Activated CD8-positive, alpha-beta memory T cell treated with anti-CD3 and anti-CD28 coated beads, Interleukin-2, amount 50 U/mL, for 48 hours (primary cell): Measurements from ENCODE around the gene RAB11FIP2.

Experiments
- DNase-seq: peaks from one replicate; pipeline ENCODE4 v3.0.0-alpha.2; 2020

The RAB11FIP2 gene

DNA sequence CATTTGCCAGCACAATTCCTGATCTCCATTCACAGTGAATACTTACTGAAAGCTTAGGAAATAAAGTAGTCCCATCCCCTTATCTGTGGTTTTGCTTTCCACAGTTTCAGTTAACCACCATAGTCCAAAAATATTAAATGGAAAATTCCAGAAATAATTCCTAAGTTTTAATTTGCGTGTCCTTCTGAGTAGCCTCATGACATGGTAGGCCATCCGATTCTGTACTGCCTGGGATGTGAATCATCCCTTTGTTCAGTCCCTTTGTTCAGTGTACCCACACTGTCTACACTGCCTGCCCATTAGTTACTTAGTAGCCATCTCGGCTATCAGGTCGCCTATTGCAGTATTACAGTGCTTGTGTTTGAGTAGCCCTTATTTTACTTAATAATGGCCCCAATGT is 14.2 kb downstream of the RAB11FIP2 start:
- no peak for DNase-seq

DNA sequence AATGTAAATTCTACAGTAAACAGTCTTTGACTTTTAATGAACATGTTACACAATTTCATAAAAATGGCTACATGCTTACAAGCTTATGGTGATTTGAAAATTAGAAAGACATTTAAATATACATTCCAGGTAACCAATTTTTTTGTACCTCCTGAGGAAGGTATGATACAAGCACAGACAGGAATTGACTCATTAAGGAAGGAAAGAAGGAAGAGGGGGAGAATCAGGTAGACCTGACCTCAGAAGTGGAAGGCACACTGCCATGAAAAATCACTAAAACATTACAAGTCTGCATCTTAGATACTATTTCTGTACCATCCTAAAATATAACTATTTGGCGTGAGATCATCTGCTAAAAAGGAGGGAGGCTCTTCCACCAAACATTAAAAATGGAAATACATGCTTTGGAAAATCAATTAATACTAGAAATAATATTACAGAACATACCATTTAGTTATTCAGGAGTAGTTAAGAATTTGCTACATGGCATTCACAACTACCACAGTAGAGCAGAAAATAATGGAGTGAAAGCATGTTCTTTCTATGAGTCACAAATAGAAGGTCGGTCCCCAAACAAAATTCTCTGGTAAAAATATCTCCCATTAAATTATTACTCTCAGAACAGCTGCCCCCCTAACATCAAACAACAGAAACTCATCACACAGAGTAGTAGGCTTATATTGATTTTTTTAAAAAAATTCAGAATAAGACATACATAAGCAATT is 15.2 kb downstream of the RAB11FIP2 start:
- no peak for DNase-seq

GRCh38 chr10:118028619-118029018 is 18.1 kb downstream of the RAB11FIP2 start:
- no peak for DNase-seq

- DNase-seq, result no peak
Observed at GRCh38 chr10:118027397-118027796, 19.3 kb downstream of the RAB11FIP2 start.

DNA sequence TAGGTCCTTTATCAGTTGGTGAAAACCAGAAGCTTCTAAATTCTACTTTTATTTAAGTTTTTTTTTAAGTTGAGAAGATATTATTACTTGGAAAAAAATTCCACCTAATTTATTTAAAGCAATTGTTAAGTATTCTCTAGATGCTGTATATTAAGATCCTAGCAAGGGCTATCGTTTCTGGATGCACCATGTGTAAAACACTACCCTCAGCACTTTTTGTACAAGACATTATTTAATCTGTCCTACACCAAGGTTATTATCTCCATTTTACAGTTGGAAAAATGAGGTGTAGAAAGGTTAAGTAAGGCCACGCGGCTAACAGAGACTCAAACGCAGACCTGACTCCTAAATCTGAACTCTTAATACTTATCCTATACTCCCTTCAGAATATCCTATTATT is 19.8 kb downstream of the RAB11FIP2 start:
- DNase-seq, result no peak

GRCh38 chr10:118020365-118020764 is 26.4 kb downstream of the RAB11FIP2 start:
- no peak for DNase-seq

- no peak for DNase-seq
Observed at GRCh38 chr10:118017850-118018249, 28.9 kb downstream of the RAB11FIP2 start.

DNA sequence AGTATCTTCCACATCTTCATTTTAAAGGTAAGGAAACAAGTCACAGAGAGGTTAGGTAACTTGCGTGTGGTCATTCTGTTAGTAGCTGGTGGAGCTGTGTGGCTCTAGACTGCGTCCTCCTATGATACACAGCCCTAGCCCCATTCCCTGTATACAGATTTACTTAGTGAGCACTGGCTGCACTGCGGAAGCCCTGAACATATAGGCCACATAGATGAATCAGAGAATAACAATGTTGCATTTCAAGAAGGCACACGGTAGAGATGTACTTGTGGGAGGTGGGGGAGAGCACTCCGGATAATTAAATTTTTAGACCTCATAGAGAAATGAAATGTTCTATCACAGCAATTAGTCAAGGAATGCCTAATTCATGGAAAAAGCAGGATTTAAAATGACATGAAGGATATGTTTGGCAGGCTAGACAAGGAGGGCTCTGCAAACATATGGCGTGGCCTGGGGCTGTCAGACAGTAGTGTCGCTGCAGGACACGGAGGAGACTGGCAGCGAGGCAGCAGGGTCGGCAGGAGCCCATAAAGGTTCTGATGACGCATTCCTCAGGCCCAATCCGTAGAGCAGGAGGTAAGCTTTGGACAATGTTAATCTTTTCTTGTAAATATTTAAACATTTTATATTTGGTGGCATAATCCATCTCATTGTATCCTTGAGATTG is 29.5 kb downstream of the RAB11FIP2 start:
- no peak for DNase-seq

GRCh38 chr10:118012952-118013525 is 33.7 kb downstream of the RAB11FIP2 start:
- DNase-seq, result no peak

GRCh38 chr10:118007773-118008172 is 39.0 kb downstream of the RAB11FIP2 start:
- no peak for DNase-seq

- no peak for DNase-seq
Observed at GRCh38 chr10:118003126-118003525, 43.6 kb downstream of the RAB11FIP2 start.

DNA sequence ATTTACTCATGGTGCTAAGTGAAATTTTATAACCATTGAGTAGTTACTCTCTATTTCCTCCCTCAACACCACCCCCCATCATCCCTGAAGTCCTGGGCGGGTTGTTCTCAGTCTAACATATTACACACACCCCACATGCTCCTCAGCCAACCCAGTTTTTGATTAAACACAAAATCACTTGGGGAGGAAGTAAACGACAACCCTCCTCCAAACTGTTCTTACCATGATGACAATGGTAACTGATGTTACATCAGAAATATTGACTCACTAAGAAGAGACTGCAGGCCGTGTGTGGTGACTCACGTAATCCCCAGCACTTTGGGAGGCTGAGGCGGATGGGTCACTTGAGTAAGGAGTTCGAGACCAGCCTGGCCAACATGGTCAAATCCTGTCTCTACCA is 44.2 kb downstream of the RAB11FIP2 start:
- no peak for DNase-seq

GRCh38 chr10:117997673-117998072 is 49.1 kb downstream of the RAB11FIP2 start:
- DNase-seq, result no peak

DNA sequence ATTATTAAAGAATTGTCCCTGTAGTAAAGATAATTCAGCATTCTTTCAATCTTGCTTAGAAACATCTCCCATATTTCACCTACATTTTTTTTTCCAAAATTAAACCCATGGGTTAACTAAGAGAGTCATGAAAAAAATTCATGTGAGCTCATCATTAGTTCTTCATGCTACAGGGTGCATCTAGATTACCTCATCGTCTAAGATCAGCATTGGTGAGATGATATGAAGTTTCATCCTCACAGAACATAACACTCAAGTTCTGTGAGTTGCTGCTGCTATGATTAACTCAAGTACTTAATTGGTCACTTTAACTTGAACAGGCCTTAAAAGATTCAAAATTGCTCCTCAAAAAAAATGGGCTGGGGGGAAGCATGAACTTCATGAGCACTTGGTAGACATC is 50.0 kb downstream of the RAB11FIP2 start:
- DNase-seq, result no peak

GRCh38 chr10:117994771-117995170 is 52.0 kb downstream of the RAB11FIP2 start:
- no peak for DNase-seq

- no peak for DNase-seq
Observed at GRCh38 chr10:117993166-117993565, 53.6 kb downstream of the RAB11FIP2 start.

DNA sequence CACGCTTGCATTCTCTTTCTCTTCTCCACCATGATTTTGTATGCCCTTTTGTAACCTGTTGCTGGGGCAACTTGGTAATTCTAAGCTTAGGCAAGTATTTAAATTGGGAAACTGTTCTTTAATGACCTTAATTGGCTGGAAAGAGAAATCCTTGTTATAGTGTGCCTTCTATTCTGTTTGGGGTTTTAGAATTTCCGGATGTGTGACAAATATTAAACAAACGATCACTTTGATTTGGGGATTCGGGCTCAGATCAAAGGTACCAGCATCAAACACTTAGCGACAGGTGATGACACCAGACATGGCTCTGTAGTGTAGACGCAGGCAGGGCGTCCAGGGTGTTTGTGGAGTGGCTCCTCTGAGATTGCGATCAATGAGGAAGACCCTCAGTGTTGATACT is 55.0 kb downstream of the RAB11FIP2 start:
- DNase-seq, result no peak

GRCh38 chr10:117989962-117990361 is 56.8 kb downstream of the RAB11FIP2 start:
- DNase-seq, result no peak

DNA sequence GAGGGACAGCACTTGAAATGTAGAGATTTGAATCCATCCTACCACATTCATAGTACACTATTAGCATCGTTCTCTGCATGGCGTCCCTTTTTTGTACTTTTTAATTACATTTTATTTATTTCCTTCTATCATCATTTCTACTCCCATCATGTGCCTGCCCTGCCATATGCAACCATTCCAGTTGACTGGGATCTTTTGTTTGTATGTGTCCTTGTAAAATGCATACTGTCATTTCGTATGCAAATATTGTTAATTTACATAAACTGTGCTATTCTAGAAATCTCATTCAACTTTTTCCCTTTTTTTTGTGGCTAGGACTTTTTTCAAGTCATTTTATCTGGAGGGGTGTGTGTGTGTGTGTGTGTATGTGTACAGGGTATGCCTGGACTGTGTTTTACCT is 57.9 kb downstream of the RAB11FIP2 start:
- no peak for DNase-seq

DNA sequence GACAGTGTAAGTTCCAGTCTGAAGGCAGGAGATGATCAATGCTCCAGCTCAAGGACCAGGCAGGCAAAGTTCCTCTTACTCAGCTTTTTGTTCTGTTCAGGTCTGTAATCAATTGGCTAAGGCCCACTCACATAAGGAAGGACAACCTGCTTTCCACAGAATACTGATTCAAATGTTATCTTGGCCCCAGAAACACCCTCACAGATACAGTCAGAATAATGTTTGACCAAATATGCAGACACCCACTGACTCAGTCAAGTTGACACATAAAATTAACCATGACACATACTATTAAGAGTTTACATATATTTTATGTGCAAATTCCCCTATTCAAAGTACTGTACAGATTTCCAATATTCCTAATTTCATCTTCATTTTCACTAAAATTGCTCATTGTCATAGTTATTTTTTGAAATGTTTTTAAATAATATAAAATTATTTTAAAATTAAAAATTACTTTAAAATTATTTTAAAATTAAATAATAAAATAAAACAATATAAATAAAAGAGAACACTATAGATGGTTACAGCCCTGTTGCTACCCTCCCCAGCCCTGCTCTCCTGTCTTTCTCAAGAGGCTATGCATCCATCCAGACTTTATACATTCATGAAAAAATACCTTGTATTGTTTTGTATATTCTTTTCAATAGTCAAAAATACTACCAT is 59.4 kb downstream of the RAB11FIP2 start:
- no peak for DNase-seq

GRCh38 chr10:117983961-117984360 is 62.8 kb downstream of the RAB11FIP2 start:
- no peak for DNase-seq

DNA sequence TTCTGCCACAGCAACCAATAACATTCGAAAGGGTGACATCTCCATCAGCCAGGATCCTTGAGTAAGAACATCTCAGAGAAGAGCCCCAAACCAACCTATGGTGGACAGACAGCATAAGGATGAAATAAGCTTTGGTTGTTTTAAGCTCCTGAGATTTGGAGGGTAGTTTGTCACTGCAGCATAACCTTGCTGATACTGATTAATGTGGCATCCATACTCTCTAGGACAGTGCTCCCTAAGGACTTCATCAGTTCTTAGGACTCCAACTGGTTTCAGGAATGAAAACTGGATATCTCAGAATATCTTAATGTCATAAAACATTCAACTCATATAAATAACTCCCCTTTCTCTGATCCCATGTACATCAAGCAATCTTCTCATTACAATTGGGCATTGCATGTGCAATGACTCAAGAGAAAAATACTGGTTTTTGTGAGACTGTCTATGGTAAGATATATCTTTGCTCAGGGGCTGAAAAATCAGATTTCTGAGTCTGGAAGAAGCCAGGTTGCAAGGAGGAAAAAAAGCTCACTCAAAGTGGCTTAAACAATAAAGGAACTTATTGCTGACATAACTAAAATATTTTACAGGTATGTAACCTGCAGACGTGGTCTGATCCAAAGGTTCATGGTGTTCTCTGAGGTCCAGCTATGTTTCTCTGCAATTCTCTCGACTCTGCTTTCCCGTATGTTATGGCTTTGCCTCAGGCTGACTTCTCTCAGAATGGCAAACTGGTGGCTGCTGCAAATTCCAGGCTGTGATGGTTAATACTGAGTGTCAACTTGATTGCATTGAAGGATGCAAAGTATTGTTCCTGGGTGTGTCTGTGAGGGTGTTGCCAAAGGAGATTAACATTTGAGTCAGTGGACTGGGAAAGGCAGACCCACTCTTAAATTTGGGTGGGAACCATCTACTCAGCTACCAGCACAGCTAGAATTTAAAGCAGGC is 65.7 kb downstream of the RAB11FIP2 start:
- DNase-seq, result no peak

- no peak for DNase-seq
Observed at GRCh38 chr10:117980216-117980615, 66.5 kb downstream of the RAB11FIP2 start.
